Astrocyte of the spinal cord (primary cell): ENCODE data around the gene BRD3OS.

Experiments
- DNase-seq: peaks from one replicate; pipeline ENCODE4 v3.0.0; 2011; ENCODE audit warnings: low read depth, low spot score
- H3K4me3 ChIP-seq: 2 replicates; pipeline ENCODE4 v1.5.1; 2011; ENCODE audit warnings: low read depth, mild to moderate bottlenecking, low read length, moderate library complexity
- CTCF ChIP-seq: IDR thresholded peaks from 2 replicates; pipeline ENCODE4 v1.5.1; 2012; ENCODE audit warnings: low read depth, mild to moderate bottlenecking, low read length, inconsistent platforms
- in situ Hi-C: cut with HindIII; loops from 2 replicates; pipeline ENCODE4 v1.10.0; 2017; ENCODE audit warnings: low sequenced_read_pairs

BRD3OS gene

GRCh38 chr9:134059188-134059641 lies 33.9 kb downstream of the BRD3OS start:
- no peak overlapping the region for H3K4me3 ChIP-seq
- DNase-seq: no peak
- TF ChIP-seq CTCF: no peak
- in situ Hi-C loops: no loop called here

- peak; percentile 29 for TF ChIP-seq CTCF
- no peak overlapping the region for H3K4me3 ChIP-seq
- in situ Hi-C loops: no loop called here
- DNase-seq: no peak
Measured at GRCh38 chr9:134059661-134060395, 34.5 kb downstream of the BRD3OS start.

GRCh38 chr9:134060546-134060945 lies 35.3 kb downstream of the BRD3OS start:
- H3K4me3 ChIP-seq: no peak overlapping the region
- TF ChIP-seq CTCF: no peak
- DNase-seq: no peak
- in situ Hi-C loops: no loop called here

DNA sequence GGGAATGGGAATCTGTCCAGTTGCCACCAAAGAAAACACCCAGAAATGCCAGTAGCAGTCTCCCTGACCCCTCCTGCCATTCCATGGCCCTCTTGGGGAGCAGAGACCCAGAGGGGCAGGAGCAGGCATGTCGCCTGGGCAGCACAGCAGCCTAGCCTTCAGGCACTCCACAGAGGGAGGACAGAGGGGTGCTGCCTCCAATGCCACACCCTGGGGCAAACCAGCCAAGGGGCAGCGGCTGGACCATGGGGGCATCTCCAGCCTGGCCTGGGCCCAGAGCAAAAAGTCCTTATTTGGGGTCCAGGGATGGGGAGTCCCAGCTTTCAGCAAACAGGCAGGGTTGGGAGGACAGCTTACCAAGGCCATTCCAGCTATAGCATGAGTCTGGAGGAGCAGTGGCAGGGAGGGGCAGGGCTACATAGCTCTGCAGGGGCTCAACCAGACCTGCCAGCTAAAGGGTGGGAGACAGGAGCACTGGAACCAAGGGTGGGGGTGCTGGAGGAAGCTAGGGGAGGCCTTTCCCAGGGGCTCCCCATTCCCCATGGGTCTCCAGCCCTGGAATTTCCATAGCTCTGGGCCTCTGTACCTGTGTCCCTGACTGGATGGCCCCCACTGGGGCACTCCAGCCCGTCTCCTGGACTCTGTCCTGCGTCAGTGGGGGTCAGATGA lies 35.9 kb downstream of the BRD3OS start:
- no peak for DNase-seq
- in situ Hi-C loops: no loop called here
- no peak overlapping the region for H3K4me3 ChIP-seq
- no peak for TF ChIP-seq CTCF

DNA sequence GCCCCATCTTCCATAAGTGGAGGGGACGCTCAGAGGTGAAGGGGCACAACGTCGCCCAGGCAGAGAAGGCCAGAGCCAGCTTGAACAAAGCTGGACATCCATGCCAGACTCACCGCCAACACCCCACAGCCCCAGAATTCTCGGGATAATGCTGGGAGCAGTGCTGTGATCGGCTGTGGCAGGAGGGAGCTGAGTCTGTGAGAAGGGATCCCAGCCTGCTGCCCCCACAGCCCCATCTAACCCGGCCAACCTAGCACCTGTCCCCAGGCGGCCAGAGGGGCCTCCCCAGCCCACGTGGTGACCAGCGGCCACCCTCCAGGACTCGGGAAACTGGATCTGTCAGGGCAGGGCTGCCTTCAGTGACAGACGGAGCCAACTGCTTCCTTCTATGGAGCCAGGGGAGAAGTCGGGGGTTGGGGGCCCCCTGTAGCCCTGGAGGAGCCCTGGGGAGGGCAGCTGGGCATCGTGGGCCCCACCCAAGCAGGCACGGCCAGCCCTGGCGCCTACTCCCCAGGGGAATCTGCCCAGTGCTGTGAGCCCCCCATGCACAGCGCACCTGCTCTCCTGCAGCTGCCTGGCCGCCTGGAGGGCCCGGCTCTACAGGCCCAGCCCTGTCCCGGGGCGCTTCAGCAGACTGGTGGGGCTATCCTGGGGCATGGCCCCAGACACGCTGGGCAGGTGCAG lies 36.5 kb downstream of the BRD3OS start:
- in situ Hi-C loops: no loop called here
- no peak overlapping the region for H3K4me3 ChIP-seq
- no peak for TF ChIP-seq CTCF
- no peak for DNase-seq

DNA sequence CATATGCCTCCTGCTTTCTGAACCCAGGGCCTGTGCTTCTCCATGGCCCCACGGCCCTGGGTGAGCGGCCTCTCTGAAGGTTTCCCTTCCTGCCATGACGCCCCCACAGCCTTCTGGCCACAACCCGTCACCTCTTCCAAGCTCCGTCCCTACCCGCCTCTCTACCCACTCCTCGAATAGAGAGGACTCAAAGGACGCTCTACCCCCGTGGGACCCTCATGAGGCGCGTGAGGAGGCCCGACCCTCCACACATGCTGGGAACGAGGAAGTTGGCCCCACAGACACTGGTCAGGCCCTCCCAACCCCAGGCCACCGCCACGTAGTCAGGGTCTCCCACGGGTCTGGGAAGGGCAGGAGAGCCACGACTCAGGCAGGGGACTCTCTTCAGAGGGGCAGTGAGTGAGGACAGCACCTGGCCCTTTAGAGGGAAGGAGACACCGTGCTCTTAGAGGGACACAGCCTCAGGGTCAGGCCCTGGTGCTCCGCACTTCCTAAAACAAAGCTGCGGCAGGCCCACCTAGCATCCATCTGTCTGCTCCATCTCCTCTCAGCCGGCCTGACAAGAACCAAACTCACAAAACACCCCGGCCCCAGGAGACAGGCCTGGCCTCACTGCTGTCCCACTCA lies 37.3 kb downstream of the BRD3OS start:
- in situ Hi-C loops: no loop called here
- no peak overlapping the region for H3K4me3 ChIP-seq
- no peak for DNase-seq
- TF ChIP-seq CTCF: no peak
